ENCODE data around the gene GDF11. TPM values are rescaled to one million over a fixed set of nuclear protein-coding genes. Genes with fewer than 3 reads are reported as not detected.
A peak's percentile ranks its signal among the peaks of the same experiment; 100 is the strongest.
"Not testable (repeated sequence)": the region's sequence is repeated elsewhere in the genome, so short reads cannot be mapped to it uniquely, and the experiment has no call there.

GDF11 gene
- total RNA-seq, 1 donor from 2014 or later: 10.0 TPM

DNA sequence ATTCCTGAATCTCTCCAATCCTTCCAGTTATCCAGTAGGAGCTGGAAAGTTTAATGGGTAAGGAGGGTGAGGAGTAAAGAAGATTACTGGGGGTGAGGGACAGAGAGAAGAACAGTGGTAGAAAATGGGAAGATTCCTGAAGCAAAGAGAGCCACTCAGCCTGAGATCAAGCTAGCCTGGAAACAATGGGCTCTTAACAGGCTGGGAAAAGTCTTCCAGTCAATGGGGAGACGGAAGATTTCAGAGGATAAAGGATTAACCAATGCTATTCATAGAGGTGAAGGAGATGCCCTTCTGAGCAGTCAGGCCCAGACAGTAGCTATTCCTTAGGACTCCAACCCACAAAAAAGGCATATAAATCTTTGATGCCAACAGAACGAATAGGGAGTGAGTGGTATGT is 14.8 kb downstream of the GDF11 start:
- intact Hi-C loops (cut with DNase I): no loop called here
- DNase-seq (ENCODE audit: low spot score) (no peak), ATAC-seq (no peak)

DNA sequence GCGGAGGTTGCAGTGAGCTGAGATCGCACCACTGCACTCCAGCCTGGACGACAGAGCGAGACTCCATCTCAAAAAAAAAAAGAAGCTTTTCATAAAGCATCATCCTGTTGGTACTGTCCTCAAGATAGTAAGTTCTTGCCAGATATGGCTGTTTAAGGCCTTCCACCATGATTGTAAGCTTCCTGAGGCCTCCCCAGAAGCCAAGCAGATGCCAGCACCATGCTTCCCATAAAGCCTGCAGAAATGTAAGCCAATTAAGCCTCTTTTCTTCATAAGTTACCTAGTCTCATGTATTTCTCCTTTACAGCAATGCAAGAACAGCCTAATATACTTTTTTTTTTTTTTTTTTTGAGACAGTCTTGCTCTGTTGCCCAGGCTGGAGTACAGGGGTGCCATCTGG is 15.7 kb downstream of the GDF11 start:
- ATAC-seq; DNase-seq (ENCODE audit: low spot score); intact Hi-C loops (cut with DNase I): not testable (repeated sequence)

DNA sequence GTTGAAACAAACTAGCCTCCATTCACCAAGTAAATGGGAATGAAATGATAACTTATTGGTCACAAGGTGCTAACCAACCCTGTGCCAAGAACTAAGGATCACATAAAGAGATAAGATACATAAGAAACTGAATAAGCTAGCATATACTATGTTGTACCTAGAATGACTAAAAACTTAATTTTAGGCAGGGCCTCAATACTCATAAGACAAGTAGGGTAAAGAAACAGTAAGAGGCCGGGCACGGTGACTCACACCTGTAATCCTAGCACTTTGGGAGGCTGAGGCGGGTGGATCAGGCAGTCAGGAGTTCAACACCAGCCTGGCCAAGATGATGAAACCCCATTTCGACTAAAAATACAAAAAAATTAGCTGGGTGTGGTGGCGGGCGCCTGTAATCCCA is 17.7 kb downstream of the GDF11 start:
- intact Hi-C loops (cut with DNase I): no loop called here
- DNase-seq (ENCODE audit: low spot score) (no peak), ATAC-seq (no peak)

DNA sequence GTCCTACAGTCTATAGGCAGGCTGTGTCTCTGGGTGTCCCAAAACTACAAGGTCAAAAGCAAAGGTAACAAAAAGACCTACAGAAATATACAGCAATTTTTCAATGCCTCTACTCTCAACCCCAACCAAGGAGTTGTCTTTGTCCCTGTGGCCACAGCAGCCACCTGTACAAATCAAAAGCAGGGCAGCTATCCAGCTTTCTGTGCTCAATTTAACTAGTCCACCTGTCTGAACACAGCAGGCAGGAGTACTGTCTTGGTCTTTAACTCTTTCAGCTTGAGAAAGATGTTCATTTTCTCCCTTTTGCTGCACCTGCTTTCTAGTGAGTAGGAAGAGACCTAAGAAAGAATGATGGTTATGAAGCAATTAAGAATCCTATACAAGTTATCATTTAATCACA is 19.7 kb downstream of the GDF11 start:
- DNase-seq (ENCODE audit: low spot score) (no peak), ATAC-seq (no peak)
- intact Hi-C loops (cut with DNase I): no loop called here

DNA sequence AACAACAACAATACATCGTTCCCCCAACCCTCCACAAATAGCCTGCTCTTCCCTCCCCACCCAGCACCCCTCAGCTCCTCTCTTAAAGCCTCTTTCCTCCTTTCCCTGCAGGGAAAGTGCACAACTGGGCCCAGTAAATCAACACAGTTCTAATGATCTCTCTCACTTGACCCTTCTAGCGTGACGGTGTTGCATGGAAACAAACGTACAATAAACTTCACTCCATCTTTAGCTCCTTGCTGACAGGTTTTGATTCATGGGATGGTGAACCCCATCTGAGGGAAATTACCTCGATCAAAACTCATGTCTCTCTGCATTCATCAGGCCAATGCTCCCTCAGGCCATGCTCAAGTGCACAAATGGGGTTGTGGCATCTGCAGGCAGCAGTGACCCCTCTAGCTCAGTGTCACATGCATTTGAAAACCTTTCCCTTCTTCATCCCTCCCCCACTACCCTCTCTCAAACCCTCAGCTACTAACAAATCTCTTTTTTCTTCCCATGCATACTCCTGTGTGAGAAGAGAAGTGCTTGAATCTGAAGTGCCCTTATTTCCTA is 22.9 kb downstream of the GDF11 start:
- DNase-seq (ENCODE audit: low spot score) (no peak), ATAC-seq (no peak)
- intact Hi-C loops (cut with DNase I): no loop called here

DNA sequence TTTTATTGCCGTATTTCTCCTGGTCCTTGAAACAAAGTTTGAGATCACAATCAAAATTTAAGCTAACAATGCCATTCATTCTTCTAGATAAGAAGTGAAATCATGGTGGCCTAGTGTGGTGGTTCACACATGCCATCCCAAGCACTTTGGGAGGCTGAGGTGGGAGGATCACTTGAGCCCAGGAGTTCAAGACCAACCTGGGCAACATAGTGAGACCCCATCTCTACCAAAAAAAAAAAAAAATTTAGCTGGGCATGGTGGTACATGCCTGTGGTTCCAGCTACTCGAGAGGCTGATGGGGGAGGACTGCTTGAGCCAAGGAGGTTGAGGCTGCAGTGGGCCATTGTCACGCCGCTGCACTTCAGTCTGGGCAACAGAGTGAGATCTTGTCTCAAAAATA is 24.2 kb downstream of the GDF11 start:
- intact Hi-C loops (cut with DNase I): no loop called here
- ATAC-seq (no peak), DNase-seq (ENCODE audit: low spot score) (no peak)

DNA sequence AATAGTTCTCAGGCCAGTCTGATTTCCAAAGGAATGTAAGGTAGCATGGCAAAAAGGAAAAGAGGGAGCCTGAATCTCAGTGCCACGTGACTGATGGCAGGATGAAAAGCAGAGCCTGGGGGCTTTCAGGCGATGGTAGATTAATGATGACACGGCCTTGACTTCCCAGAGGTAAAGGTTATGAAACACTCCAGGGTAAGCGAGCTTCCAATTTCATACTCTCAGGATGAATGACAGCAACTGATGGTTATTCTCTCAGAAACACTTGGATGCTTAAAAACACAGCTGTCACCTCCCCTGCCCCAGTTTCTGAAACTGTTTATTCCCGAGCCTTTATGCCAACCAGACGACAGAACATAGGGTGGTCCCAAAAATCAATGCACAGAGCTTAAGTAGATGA is 28.8 kb downstream of the GDF11 start:
- intact Hi-C loops (cut with DNase I): no loop called here
- DNase-seq (ENCODE audit: low spot score): no peak

DNA sequence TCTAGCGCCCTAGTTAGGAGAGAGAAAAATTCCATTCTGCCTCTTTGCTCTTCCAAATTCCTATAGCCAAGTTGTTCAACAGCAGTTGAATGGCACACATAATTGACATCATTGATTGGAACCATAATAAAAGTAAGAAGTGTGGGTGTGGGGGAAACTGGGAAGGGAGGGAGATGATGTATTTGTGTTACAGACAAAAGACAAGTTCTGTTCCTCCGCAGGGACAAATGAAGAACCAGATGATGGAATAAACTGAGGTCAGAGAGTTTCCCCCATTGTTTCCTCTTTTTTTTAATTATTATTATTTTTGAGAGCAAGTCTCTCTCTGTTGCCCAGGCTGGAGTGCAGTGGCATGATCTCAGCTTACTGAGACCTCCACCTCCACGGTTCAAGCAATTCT is 34.9 kb downstream of the GDF11 start:
- no peak for DNase-seq (ENCODE audit: low spot score)
- intact Hi-C loops (cut with DNase I): loop anchor here (5.0 kb wide), 1 partner anchor 356 kb away; no protein-coding TSS in a partner anchor
- ATAC-seq: no peak

More for the DNA sequence above, 28.8 kb downstream of the GDF11 start:
- no peak for ATAC-seq

DNA sequence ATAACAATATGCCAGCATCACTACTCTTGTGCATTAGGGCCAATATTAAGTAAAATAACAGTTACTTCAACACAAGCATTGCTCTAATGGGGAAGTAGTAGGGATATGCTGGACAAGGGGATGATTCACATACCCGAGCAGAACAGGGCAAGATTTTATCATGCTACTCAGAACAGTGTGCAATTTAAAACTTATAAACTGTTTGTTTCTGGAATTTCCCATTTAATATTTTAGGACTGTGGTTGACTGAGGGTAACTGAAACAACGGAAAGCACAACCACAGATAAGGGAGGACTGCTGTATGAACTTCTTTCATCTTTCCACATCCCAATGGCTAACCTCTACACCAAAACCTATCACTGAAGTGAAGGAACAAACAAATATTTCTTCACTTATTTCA is 37.8 kb downstream of the GDF11 start:
- no peak for ATAC-seq
- intact Hi-C loops (cut with DNase I): no loop called here
- no peak for DNase-seq (ENCODE audit: low spot score)

DNA sequence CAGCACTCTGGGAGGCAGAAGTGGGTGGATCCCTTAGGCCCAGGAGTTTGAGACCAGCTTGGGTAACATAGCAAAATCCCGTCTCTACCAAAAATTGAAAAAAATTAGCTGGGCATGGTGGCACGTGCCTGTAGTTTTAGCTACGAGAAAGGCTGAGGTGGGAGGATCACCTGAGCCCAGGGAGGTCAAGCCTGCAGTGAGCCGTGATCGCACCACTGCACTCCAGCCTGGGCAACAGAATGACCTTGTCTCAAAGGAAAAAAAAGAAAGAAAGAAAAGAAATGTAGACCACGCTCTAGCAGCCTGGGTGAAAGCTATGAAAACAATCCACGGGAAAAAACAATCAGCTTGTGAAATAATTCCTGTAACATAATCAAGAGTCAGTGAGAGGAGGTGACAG is 45.6 kb downstream of the GDF11 start:
- no peak for ATAC-seq
- intact Hi-C loops (cut with DNase I): no loop called here
- DNase-seq (ENCODE audit: low spot score): no peak

DNA sequence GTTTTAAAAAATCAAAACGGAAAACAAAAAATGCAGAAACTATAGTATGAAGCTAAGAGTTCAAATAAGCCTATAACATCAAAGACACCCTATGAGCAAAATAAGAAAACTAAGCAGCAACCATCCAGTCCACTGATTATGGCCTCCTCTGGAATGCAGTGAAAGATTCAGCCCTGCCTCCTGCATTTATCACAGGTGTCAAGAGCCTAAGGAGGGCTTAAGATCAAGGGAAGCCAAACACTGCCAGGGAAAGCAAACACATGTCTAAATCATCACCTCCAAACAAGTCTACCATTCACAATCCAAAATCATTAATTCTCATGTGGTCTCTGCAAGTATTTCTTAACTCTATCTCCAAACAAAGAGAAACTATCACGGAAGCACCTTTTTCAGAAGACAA is 46.2 kb downstream of the GDF11 start:
- ATAC-seq (no peak), DNase-seq (ENCODE audit: low spot score) (no peak)
- intact Hi-C loops (cut with DNase I): no loop called here

DNA sequence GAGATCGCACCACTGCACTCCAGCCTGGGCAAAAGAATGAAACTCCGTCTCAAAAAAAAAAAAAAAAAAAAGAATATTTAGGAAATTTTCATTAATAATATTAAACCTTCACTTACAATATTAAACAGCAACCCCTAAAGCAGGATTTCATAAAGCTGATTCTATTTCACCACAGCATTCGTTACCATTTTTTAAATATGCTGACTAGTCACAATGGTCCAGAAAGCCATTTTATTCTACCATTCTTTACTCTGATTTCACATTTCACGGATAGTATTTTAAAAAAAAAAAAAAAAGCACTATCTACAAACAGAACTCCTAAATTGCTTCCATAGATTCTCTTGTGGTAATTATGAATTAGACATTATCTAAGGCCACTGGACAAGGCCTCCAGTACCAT is 47.0 kb downstream of the GDF11 start:
- intact Hi-C loops (cut with DNase I): no loop called here
- ATAC-seq (no peak), DNase-seq (ENCODE audit: low spot score) (no peak)

DNA sequence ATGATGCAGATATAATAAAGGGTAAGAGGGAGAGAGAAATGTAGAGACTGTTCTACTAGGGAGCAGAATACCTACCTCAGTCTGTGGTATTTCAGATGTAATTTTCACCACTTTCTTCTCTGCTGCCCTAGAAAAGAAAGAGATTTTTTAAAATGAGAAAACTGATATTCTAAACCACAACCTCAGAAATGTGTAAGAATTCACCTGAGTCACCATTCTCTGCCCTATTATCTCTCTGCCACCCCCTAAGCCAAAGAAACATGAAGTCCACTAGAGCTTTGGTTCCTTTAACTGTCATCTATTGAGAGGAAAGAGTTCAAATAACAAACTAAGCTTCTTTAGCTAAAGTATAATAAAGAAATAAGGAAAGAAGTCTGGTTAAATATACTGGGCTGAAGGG is 53.0 kb downstream of the GDF11 start:
- intact Hi-C loops (cut with DNase I): no loop called here
- ATAC-seq: no peak

DNA sequence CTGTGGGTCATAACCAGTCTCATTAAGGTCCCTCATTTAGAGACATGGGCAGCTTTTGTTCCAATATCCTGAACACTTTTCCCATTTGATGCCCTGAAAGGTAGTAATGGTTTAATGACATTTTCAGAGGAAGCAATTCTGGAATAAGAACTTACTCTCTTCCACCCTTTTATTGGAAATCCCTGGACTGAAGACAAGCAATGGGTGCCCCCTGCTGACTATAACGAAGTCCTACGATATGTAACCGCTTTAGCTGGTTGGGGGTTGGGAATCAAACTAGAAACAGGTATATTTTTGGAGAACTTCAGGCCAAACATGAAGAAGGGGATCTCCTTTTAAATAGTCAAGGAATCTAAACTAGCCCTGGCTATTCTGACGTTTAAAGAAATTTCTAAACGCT is 54.1 kb downstream of the GDF11 start:
- intact Hi-C loops (cut with DNase I): no loop called here
- DNase-seq (ENCODE audit: low spot score): no peak
- ATAC-seq: peak; percentile 75

More for the DNA sequence above, 53.0 kb downstream of the GDF11 start:
- DNase-seq (ENCODE audit: low spot score): no peak

DNA sequence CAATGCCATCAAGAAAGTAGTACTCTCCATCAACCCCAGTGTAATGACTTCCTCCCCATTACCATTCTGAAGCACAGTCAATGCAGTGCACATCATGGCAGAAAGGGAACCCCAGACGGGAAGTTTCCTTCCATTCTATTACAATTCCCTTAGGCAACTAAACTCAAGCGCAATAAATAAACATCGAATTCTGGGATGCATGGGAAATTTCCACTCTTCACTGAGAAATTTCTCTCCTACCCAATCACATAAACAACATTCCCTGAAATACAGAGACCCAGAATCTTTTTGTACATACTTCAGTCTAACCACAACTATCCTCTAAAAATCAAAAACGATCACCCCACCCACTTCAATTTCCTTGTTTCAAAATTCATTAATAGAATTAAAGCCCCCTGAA is 54.6 kb downstream of the GDF11 start:
- DNase-seq (ENCODE audit: low spot score) (no peak), ATAC-seq (no peak)
- intact Hi-C loops (cut with DNase I): no loop called here

Other genes with a start within 250 kb of the GDF11 start
- not detected for gene OR6C4, start 193.5 kb upstream of the GDF11 start, total RNA-seq
- gene OR2AP1, start 170.7 kb upstream of the GDF11 start, total RNA-seq: not detected
- not detected for gene OR10P1, start 106.2 kb upstream of the GDF11 start, total RNA-seq
- gene ITGA7, start 35.2 kb upstream of the GDF11 start, total RNA-seq: 307 TPM
- 171 TPM for gene BLOC1S1, start 27.1 kb upstream of the GDF11 start, total RNA-seq
- 23.3 TPM for gene RDH5, start 22.7 kb upstream of the GDF11 start, total RNA-seq
- gene CD63, start 14.1 kb upstream of the GDF11 start, total RNA-seq: 870 TPM
- 54.0 TPM for gene SARNP, start 74.6 kb downstream of the GDF11 start, total RNA-seq
- gene ORMDL2, start 74.9 kb downstream of the GDF11 start, total RNA-seq: 25.2 TPM
- 23.4 TPM for gene DNAJC14, start 86.5 kb downstream of the GDF11 start, total RNA-seq
- 9.1 TPM for gene MMP19, start 99.8 kb downstream of the GDF11 start, total RNA-seq
- gene PYM1, start 184.8 kb downstream of the GDF11 start, total RNA-seq: 21.8 TPM
- gene DGKA, start 188.0 kb downstream of the GDF11 start, total RNA-seq: 31.8 TPM
- gene PMEL, start 222.9 kb downstream of the GDF11 start, total RNA-seq: 0.49 TPM
- 14.4 TPM for gene CDK2, start 223.7 kb downstream of the GDF11 start, total RNA-seq
- gene RAB5B, start 231.0 kb downstream of the GDF11 start, total RNA-seq: 143 TPM